ENCODE data around the gene ALDH1A1.

The ALDH1A1 gene

GRCh38 chr9:72917892-72918509, 34.9 kb downstream of the ALDH1A1 start:
- no peak for DNase-seq (ENCODE audit: low read depth)

- DNase-seq (ENCODE audit: low read depth) = no peak
Measured at GRCh38 chr9:72915659-72916058, 37.2 kb downstream of the ALDH1A1 start.

- no peak for DNase-seq (ENCODE audit: low read depth)
Measured at GRCh38 chr9:72914750-72915149, 38.1 kb downstream of the ALDH1A1 start.

GRCh38 chr9:72913382-72914009, 39.4 kb downstream of the ALDH1A1 start:
- no peak for DNase-seq (ENCODE audit: low read depth)

GRCh38 chr9:72912476-72913381, 40.1 kb downstream of the ALDH1A1 start:
- no peak for DNase-seq (ENCODE audit: low read depth)

GRCh38 chr9:72911816-72912215, 41.0 kb downstream of the ALDH1A1 start:
- DNase-seq (ENCODE audit: low read depth) = no peak

- no peak for DNase-seq (ENCODE audit: low read depth)
Measured at GRCh38 chr9:72911247-72911775, 41.5 kb downstream of the ALDH1A1 start.

- no peak for DNase-seq (ENCODE audit: low read depth)
Measured at GRCh38 chr9:72909428-72909827, 43.4 kb downstream of the ALDH1A1 start.

- no peak for DNase-seq (ENCODE audit: low read depth)
Measured at GRCh38 chr9:72907421-72907820, 45.4 kb downstream of the ALDH1A1 start.

GRCh38 chr9:72906810-72907209, 46.0 kb downstream of the ALDH1A1 start:
- no peak for DNase-seq (ENCODE audit: low read depth)

- no peak for DNase-seq (ENCODE audit: low read depth)
Measured at GRCh38 chr9:72905514-72906480, 47.1 kb downstream of the ALDH1A1 start.

- DNase-seq (ENCODE audit: low read depth) = no peak
Measured at GRCh38 chr9:72904267-72905093, 48.4 kb downstream of the ALDH1A1 start.

- DNase-seq (ENCODE audit: low read depth) = no peak
Measured at GRCh38 chr9:72903103-72903502, 49.8 kb downstream of the ALDH1A1 start.

- DNase-seq (ENCODE audit: low read depth) = no peak
Measured at GRCh38 chr9:72902268-72902667, 50.6 kb downstream of the ALDH1A1 start.

GRCh38 chr9:72899734-72900477, 52.9 kb downstream of the ALDH1A1 start:
- no peak for DNase-seq (ENCODE audit: low read depth)

GRCh38 chr9:72898784-72899733, 53.8 kb downstream of the ALDH1A1 start:
- DNase-seq (ENCODE audit: low read depth) = no peak

- no peak for DNase-seq (ENCODE audit: low read depth)
Measured at GRCh38 chr9:72898360-72898759, 54.5 kb downstream of the ALDH1A1 start.

GRCh38 chr9:72897069-72897649, 55.7 kb downstream of the ALDH1A1 start:
- no peak for DNase-seq (ENCODE audit: low read depth)

All from stimulated activated CD8-positive, alpha-beta memory T cell treated with anti-CD3 and anti-CD28 coated beads, Interleukin-15, amount 100 ng/mL, for 24 hours (primary cell).